Measurements from ENCODE around the gene SLC38A11.

SLC38A11 gene

GRCh38 chr2:164974221-164974620 is 18.9 kb upstream of the SLC38A11 start (continued):
- TF ChIP-seq ZNF596 (tag by site-specific recombination; IDR thresholded peaks at IDR 0.05), result no peak
- TF ChIP-seq BCL6B (tag by site-specific recombination; IDR thresholded peaks at IDR 0.05), result no peak
- TF ChIP-seq ZNF521 (tag by site-specific recombination; IDR thresholded peaks at IDR 0.05), result no peak

GRCh38 chr2:164972216-164972615 is 16.9 kb upstream of the SLC38A11 start:
- no peaks in the 10 kb centered on the region for H3K36me3 ChIP-seq (ENCODE audit: control insufficient read depth in 2 of 2, insufficient read depth in 1 of 2, low read length in 2 of 2)
- H3K4me1 ChIP-seq (ENCODE audit: control insufficient read depth, insufficient read depth, low read length), result no peaks in the 10 kb centered on the region
- no peaks in the 10 kb centered on the region for H3K9me3 ChIP-seq (ENCODE audit: control insufficient read depth, insufficient read depth, low read depth, low read length)
- ChIA-PET POLR2A (no interaction called here), CTCF (no interaction called here)
- H3K27ac ChIP-seq (ENCODE audit: extremely low read depth, low read depth, low read length), result no peak overlapping the region
- no peak overlapping the region for H3K4me3 ChIP-seq (ENCODE audit: low read depth, low read length)
- TF ChIP-seq ZNF423 (tag by site-specific recombination; IDR thresholded peaks at IDR 0.05) (no peak), ZNF76 (tag by site-specific recombination; IDR thresholded peaks at IDR 0.05; ENCODE audit: borderline replicate concordance, low read depth) (no peak), PRDM10 (tag by site-specific recombination; IDR thresholded peaks at IDR 0.05) (no peak), ZNF133 (tag by site-specific recombination; IDR thresholded peaks at IDR 0.05) (no peak), ZNF18 (tag by site-specific recombination; IDR thresholded peaks at IDR 0.05) (no peak), ZNF645 (tag by site-specific recombination; IDR thresholded peaks at IDR 0.05) (no peak), ZNF26 (tag by site-specific recombination; IDR thresholded peaks at IDR 0.05) (no peak), ZNF560 (tag by site-specific recombination; IDR thresholded peaks at IDR 0.05; ENCODE audit: borderline replicate concordance) (no peak), HOXD13 (CRISPR knock-in tag; IDR thresholded peaks at IDR 0.05; ENCODE audit: borderline replicate concordance) (no peak), ZNF488 (tag by site-specific recombination; IDR thresholded peaks at IDR 0.05) (no peak), ZNF704 (tag by site-specific recombination; IDR thresholded peaks at IDR 0.05) (no peak), ZNF362 (tag by site-specific recombination; IDR thresholded peaks at IDR 0.05) (no peak), ZNF670 (tag by site-specific recombination; IDR thresholded peaks at IDR 0.05; ENCODE audit: low read depth) (no peak), ZNF624 (tag by site-specific recombination; IDR thresholded peaks at IDR 0.05) (no peak), ZNF112 (tag by site-specific recombination; IDR thresholded peaks at IDR 0.05) (no peak), ZNF223 (tag by site-specific recombination; IDR thresholded peaks at IDR 0.05) (no peak), TSHZ1 (tag by site-specific recombination; IDR thresholded peaks at IDR 0.05; ENCODE audit: borderline replicate concordance) (no peak)
